T-helper 2 cell treated with Interferon-gamma antibody and Interleukin-4, amounts not matched to agents 100 ng/mL and 5 ng/mL, for 36 hours (primary cell): Measurements from ENCODE around the gene ARFRP1. TPM values are rescaled to one million over a fixed set of nuclear protein-coding genes. Genes with fewer than 3 reads are reported as not detected.

ENCODE experiments used
- intact Hi-C: fragments of 100-400 bp; cut with micrococcal nuclease; formaldehyde crosslinking; loops from one replicate; pipeline ENCODE4 v1.15.1; 2023
- total RNA-seq: library from RNA; stranded (reverse); gene quantifications from 2 replicates; pipeline ENCODE4 v1.2.3, GENCODE V29; 2022

The ARFRP1 gene
- total RNA-seq, 1 donor from 2014 or later: 63.3 TPM

- intact Hi-C loops: no loop called here
Measured at GRCh38 chr20:63743210-63743970, 35.6 kb upstream of the ARFRP1 start.

DNA sequence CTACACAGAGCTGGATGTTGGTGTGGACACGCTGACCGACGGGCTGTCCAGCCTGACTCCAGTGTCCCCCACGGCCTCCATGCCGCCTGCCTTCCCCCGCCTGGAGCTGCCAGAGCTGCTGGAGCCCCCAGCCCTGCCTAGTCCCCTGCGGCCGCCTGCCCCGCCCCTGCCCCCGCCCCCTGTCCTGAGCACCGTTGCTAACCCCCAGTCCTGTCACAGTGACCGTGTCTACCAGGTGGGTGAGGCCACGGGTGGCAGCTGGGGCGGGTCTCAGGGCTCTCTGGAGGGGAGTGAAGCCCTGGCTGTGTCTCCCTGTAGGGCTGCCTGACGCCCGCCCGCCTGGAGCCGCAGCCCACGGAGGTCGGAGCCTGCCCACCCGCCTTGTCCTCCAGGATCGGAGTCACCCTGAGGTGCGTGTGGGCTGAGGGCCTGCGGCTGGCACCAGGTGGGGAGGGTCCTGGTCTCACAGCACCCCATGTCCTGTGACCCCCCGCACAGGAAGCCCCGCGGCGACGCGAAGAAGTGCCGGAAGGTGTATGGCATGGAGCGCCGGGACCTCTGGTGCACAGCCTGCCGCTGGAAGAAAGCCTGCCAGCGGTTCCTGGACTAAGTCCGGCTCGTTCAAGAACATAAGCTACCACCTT, 34.7 kb upstream of the ARFRP1 start:
- intact Hi-C loops: no loop called here

- intact Hi-C loops: no loop called here
Measured at GRCh38 chr20:63741676-63742380, 34.1 kb upstream of the ARFRP1 start.

DNA sequence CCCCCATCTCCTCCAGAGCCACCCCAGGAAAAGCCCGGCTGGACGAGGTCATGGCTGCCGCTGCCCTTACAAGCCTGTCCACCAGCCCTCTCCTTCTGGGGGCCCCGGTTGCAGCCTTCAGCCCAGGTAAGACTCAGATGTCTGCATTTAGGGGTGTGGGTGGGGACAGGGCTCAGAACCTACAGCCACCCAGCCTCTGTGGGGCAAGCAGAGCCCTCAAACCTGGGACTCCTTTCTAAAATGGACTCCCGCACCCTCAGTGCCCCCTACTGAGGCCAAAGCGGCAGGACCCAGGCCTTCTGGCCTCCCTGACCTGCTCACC, 33.5 kb upstream of the ARFRP1 start:
- intact Hi-C loops: no loop called here

DNA sequence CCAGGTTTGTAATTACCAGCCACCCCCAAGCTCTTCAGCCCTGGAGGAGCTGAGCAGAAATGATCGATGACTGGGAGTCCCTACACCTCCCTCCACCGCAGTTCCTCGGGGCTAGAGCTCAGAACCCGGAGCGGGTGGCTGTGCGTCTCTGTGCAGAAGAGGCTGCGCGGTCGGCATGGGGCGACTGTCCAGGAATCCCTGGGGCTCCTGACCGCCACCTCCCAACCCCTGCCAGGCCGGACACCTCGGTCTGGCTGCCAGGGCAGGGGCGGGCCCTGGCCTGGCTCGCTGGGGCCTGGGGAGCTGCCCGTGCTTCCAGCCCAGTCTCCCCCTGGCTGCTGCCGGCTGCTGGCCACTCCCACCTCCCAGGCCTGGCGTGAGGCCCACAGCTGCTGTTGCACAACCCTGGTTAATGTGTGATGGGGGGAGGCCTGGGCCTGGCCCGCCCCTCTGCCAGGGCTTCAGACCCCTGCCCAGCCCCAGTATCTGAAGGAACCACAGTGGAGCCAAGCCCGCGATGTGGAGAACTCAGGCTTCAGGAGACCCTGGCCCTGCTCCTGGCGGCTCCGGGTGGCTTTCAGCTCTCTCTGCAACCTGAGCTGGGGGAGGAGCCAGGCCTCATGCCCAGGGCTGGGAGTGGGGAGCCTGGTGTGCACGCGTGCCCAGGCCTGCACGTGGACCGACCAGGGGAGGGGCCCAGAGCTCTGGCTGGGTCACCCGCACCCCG, 33.0 kb upstream of the ARFRP1 start:
- intact Hi-C loops: no loop called here

- intact Hi-C loops: no loop called here
Measured at GRCh38 chr20:63740070-63740626, 32.4 kb upstream of the ARFRP1 start.

GRCh38 chr20:63739130-63740069, 31.6 kb upstream of the ARFRP1 start, which contains the start of gene SLC2A4RG:
Gene SLC2A4RG, plus strand, starts transcription at chr20:63739776. Its CDS starts 137 bp downstream, at chr20:63739913.
- intact Hi-C loops: loop anchor here (5.0 to 10.0 kb wide), 2 partner anchors 97 to 125 kb away; partner anchors contain the start of genes ABHD16B and TPD52L2

DNA sequence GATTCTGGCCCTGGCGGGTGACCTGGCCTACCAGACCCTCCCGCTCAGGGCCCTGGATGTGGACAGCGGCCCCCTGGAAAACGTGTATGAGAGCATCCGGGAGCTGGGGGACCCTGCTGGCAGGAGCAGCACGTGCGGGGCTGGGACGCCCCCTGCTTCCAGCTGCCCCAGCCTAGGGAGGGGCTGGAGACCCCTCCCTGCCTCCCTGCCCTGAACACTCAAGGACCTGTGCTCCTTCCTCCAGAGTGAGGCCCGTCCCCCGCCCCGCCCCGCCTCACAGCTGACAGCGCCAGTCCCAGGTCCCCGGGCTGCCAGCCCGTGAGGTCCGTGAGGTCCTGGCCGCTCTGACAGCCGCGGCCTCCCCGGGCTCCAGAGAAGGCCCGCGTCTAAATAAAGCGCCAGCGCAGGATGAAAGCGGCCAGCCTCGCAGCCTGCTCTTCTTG, 30.9 kb upstream of the ARFRP1 start:
- intact Hi-C loops: loop anchor here (5.0 to 10.0 kb wide), 2 partner anchors 96 to 126 kb away; partner anchors contain the start of genes ABHD16B and TPD52L2

GRCh38 chr20:63737945-63738686, 30.3 kb upstream of the ARFRP1 start:
- intact Hi-C loops: loop anchor here (2.0 to 10.0 kb wide), 3 partner anchors 31 to 127 kb away; partner anchors contain the start of genes ABHD16B, ARFRP1 and TPD52L2

DNA sequence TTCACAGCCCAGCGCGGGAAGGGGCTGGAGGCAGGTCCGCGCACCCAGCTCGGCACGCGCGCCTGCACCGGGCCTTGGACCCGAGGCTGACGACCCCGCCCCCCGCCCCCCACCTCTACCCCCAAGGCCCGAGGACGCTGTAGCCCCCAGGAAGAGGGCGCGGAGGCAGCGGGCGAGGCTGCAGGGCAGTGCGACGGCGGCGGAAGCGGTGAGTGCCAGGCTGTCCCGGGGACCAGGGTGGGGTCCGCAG, 29.8 kb upstream of the ARFRP1 start:
- intact Hi-C loops: loop anchor here (2.0 to 10.0 kb wide), 3 partner anchors 31 to 127 kb away; partner anchors contain the start of genes ABHD16B, ARFRP1 and TPD52L2

- intact Hi-C loops: loop anchor here (2.0 to 10.0 kb wide), 3 partner anchors 30 to 128 kb away; partner anchors contain the start of genes ABHD16B, ARFRP1 and TPD52L2
Measured at GRCh38 chr20:63736893-63737694, 29.3 kb upstream of the ARFRP1 start.

GRCh38 chr20:63735859-63736718, 28.3 kb upstream of the ARFRP1 start, which contains the start of gene LIME1:
Gene LIME1, plus strand, starts transcription at chr20:63736664. Its CDS starts 886 bp downstream, at chr20:63737550.
- intact Hi-C loops: loop anchor here (2.0 to 10.0 kb wide), 3 partner anchors 29 to 129 kb away; partner anchors contain the start of genes ABHD16B, ARFRP1 and TPD52L2

DNA sequence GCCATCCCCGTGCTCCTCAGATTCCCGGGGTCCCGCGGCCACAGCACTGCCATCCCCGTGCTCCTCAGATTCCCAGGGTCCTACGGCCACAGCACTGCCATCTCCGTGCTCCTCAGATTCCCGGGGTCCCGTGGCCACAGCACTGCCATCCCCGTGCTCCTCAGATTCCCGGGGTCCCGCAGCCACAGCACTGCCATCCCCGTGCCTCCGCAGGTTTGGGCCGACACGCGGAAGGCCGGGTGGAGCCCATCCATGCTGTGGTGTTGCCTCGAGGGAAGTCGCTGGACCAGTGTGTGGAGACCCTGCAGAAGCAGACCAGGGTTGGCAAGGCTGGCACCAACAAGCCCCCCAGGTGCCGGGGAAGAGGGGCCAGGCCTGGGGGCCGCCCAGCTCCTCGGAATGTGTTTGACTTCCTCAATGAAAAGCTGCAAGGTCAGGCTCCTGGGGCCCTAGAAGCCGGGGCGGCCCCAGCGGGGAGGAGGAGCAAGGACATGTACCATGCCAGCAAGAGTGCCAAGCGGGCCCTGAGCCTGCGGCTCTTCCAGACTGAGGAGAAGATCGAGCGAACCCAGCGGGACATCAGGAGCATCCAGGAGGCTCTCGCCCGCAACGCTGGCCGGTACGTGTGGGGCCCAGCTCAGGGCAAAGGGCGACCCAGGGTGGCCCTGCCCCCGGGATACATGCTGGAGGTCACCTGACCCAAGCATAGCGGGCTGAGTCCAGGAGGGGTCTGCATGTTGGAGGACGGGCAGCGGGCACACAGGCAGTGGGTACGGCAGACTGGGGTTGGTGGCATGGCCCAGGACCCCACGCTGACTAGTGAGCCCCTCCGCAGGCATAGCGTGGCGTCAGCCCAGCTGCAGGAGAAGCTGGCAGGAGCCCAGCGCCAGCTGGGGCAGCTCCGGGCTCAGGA, 27.4 kb upstream of the ARFRP1 start:
- intact Hi-C loops: loop anchor here (5.0 to 10.0 kb wide), 2 partner anchors 93 to 130 kb away; partner anchors contain the start of genes ABHD16B and TPD52L2

DNA sequence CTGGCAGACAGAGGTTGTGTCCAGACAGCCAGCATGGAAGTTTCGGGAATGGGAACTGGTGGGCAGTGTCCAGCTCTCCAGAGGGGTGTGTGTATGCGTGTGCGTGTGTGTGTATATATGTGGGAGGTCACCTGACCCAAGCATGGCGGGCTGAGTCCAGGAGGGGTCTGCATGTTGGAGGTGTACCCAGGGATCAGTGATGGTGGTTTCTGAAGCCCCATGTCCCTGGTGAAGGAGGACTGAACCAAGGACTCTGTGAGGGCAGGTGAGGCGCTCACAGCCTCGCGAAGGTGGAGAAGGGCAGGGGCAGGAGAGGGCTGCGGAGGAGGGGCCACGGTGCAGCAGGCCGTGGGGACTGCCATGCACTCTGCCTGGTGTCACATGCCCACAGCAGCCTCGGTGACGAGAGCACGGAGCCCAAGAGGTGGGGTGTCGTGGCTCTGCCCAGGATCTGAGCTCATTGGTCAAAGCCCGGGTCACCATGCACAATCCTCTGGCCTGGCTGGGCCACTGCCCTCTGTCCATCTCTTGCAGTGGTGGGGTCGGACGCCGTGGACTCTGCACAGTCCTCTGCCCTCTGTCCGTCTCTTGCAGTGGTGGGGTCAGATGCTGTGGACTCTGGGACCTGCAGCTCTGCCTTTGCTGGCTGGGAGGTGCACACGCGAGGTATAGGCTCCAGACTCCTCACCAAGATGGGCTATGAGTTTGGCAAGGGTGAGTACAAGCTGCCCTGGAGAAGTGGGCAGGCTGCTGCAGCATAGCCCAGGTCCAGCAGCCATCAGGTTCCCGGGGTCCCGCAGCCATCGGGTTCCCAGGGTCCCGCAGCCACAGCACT, 26.6 kb upstream of the ARFRP1 start:
- intact Hi-C loops: loop anchor here (10.0 kb wide), 1 partner anchor 130 kb away; the partner anchor contains the start of genes ABHD16B and TPD52L2

DNA sequence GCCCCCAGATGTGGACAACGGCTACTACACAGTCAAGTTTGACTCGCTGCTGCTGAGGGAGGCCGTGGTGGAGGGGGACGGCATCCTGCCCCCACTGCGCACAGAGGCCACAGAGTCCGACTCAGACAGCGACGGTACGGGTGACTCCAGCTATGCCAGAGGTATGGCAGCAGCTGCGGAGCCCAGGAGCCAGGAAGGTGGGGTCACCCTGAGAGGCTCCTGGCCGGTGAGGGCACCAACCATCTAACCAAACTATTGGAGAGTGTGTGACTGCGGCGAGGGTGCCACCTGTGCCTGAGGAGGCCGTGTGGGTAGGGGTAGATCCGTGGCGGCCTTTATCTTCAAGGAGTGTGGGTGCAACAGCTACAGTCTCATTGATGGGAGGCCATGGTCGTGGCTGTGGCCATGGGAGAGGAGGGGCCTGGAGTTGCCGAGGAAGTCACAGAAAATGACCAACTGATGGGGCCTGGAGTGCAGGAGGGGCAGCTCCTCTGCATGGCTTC, 25.9 kb upstream of the ARFRP1 start:
- intact Hi-C loops: loop anchor here (10.0 kb wide), 1 partner anchor 131 kb away; the partner anchor contains the start of genes ABHD16B and TPD52L2
